Activated CD8-positive, alpha-beta memory T cell treated with anti-CD3 and anti-CD28 coated beads, Interleukin-2, amount 50 U/mL, for 24 hours (primary cell): Measurements from ENCODE around the gene RRM1.

Experiments
- DNase-seq: peaks from one replicate; pipeline ENCODE4 v3.0.0-alpha.2; 2020; ENCODE audit errors: extremely low read depth

The RRM1 gene

DNA sequence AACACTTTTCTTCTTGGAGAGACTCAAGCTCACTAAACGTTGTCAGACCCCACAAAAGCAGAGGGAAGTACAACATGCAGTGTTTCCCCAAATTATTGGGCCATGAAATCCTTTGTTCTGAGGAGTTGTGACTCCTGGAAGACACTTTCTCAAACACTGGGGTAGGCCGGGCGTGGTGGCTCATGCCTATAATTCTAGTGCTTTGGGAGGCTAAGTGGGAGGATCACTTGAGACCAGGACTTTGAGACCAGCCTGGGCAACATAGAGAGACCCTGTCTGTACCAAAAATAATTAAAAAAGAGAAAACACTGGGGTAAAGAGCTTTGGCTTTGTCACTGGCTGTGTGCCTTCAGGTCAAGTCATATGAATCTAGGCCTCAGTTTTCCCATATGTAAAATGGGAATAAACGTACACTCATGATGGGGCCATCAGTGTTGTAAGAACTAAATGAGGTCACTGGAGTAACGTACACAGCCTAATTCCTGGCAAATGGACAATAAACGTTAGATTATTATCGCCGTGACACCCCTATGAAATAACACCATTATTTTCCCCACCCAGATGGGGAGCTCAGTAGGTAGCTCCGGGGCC is 92.0 kb downstream of the RRM1 start:
- no peak for DNase-seq

DNA sequence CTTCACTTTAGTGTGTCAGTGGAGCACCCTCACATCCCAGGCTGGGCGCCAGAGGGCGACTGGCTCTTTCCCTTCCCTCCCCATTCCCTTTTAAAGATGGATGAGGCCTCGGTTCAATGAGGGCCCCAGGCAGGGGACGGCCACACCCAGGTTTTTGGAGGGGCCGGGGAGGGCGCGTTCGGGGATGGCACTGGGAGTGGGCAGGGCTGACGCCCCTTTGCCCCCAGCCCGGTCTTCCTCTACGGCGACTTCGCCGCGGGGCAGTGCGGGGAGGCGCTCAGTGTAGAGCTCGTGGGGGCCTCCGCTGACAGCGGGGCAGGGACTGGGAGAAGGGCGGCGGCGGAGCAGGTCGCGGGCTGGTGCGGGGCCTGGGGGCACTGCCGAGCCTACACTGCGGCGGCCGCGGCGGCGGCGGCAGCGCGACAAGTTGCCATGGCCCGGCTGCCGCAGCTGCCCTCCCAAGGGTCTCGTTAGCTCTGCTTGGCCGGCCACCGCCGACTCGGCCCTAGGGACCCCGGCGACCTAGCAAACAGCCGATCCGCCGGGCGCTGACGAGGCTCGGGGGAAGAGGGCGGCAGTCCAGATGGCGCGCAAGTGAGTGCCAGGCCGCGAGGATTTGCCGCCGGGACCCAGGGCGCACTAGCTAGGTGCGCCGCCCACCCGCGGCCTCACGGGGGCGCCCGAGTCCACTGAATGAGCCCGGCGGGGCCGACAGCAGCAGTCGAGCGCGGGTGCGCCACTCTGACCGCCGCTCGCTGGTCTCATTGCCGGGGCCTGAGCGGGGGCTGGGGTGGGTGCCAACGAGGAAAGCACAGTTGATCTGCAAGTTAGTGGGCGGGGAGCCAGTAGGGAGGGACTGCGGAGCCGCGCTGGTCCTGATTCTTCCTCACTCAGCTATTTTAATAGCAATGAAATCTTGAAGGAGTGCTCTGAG is 92.7 kb downstream of the RRM1 start:
- DNase-seq: peak; percentile 64
